Measurements from ENCODE around the gene TNFSF15. TPM values are rescaled to one million over a fixed set of nuclear protein-coding genes. Genes with fewer than 3 reads are reported as not detected.

The TNFSF15 gene
- total RNA-seq, 1 experiment from 2014 or later: not detected

GRCh38 chr9:114855488-114855887, 49.6 kb upstream of the TNFSF15 start:
- no peak overlapping the region for H3K9ac ChIP-seq (ENCODE audit: extremely low read depth, insufficient read length, low read length)
- H4K5ac ChIP-seq (ENCODE audit: insufficient read length, low read depth, low read length): no peak overlapping the region
- H2BK12ac ChIP-seq (ENCODE audit: insufficient read length, low read depth, low read length): no peak overlapping the region
- H2BK120ac ChIP-seq (ENCODE audit: low read depth, low read length, poor library complexity, severe bottlenecking): no peak overlapping the region
- H2BK20ac ChIP-seq (ENCODE audit: low read depth, low read length, poor library complexity, severe bottlenecking): no peak overlapping the region
- Mint-ChIP-seq H3K4me1 (peaks cover 7 to 9% of the 10 kb centered on the region in 2 experiments), H3K27me3 (ENCODE audit: low read depth) (peaks cover 6% of the 10 kb centered on the region; the same call in 1 of the 2 replicates), H3K9me3 (no peaks in the 10 kb centered on the region), H3K36me3 (ENCODE audit: insufficient read depth in 1 of 3, low read depth in 3 of 3) (no peaks in the 10 kb centered on the region), H3K27ac (no peak overlapping the region), H3K4me3 (no peak overlapping the region)
- no peak for DNase-seq
- H4K91ac ChIP-seq (ENCODE audit: insufficient read length, low read depth, low read length): no peak overlapping the region
- no peaks in the 10 kb centered on the region for H3K23me2 ChIP-seq (ENCODE audit: insufficient read length, low read depth, low read length, poor library complexity, severe bottlenecking)
- TF ChIP-seq, protein P1, sequence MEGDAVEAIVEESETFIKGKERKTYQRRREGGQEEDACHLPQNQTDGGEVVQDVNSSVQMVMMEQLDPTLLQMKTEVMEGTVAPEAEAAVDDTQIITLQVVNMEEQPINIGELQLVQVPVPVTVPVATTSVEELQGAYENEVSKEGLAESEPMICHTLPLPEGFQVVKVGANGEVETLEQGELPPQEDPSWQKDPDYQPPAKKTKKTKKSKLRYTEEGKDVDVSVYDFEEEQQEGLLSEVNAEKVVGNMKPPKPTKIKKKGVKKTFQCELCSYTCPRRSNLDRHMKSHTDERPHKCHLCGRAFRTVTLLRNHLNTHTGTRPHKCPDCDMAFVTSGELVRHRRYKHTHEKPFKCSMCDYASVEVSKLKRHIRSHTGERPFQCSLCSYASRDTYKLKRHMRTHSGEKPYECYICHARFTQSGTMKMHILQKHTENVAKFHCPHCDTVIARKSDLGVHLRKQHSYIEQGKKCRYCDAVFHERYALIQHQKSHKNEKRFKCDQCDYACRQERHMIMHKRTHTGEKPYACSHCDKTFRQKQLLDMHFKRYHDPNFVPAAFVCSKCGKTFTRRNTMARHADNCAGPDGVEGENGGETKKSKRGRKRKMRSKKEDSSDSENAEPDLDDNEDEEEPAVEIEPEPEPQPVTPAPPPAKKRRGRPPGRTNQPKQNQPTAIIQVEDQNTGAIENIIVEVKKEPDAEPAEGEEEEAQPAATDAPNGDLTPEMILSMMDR (conservative IDR thresholded peaks at IDR 0.05): no peak
- no peak overlapping the region for H4K8ac ChIP-seq (replicated peaks; ENCODE audit: insufficient read length, low read depth, low read length)
- no peak overlapping the region for H2AK5ac ChIP-seq (ENCODE audit: insufficient read length, low read length)
- no peak overlapping the region for H2AFZ ChIP-seq (ENCODE audit: low read length)
- H3K56ac ChIP-seq (ENCODE audit: insufficient read length, low read depth, low read length): no peak overlapping the region
- no peaks in the 10 kb centered on the region for H4K20me1 ChIP-seq (ENCODE audit: control insufficient read depth, insufficient read depth, insufficient read length)
- H3K23ac ChIP-seq (ENCODE audit: insufficient read length, low read depth, low read length): no peak overlapping the region
- H3K18ac ChIP-seq (ENCODE audit: insufficient read length, low read depth, low read length): no peak overlapping the region
- no peak overlapping the region for H3K4me2 ChIP-seq (ENCODE audit: insufficient read depth, insufficient read length, low read length)
- no peak overlapping the region for H2BK5ac ChIP-seq (ENCODE audit: insufficient read length, low read length)
- no peak overlapping the region for H3K4ac ChIP-seq (ENCODE audit: low read depth, low read length)
- H3K79me2 ChIP-seq (ENCODE audit: insufficient read depth, low read length): no peaks in the 10 kb centered on the region
- H2BK15ac ChIP-seq (ENCODE audit: low read depth, low read length): no peak overlapping the region
- no peak overlapping the region for H3K14ac ChIP-seq (ENCODE audit: insufficient read depth, low read length)
- no peak overlapping the region for H3K27ac ChIP-seq (ENCODE audit: insufficient read length, low read depth, low read length)
- WGBS (ENCODE audit: extremely low coverage, insufficient read length, low lambda C conversion rate): no CpG with 5 or more reads among the region's 2 CpGs
- H3T11ph ChIP-seq (ENCODE audit: low read length): no peak overlapping the region
- peaks cover 5% of the 10 kb centered on the region; the same call in 1 of the 2 replicates for H3K4me1 ChIP-seq (ENCODE audit: insufficient read depth, low read length)
- no peaks in the 10 kb centered on the region for H3K27me3 ChIP-seq (ENCODE audit: insufficient read depth, low read length)
- no peaks in the 10 kb centered on the region for H3K79me1 ChIP-seq (ENCODE audit: insufficient read depth, low read depth, low read length, poor library complexity, severe bottlenecking)
- no peaks in the 10 kb centered on the region for H3K9me3 ChIP-seq (ENCODE audit: control insufficient read depth, low read depth, low read length)
